Uterine smooth muscle cell (primary cell): ENCODE measurements around the gene TNP1. TPM values are rescaled to one million over a fixed set of nuclear protein-coding genes. Genes with fewer than 3 reads are reported as not detected.

Source experiments
- total RNA-seq: library from RNA; depleted of rRNA; stranded (reverse); fragments of >200 nt; gene quantifications from 2 replicates; pipeline ENCODE4 v1.2.3, GENCODE V29; 2014

The TNP1 gene
- total RNA-seq, result not detected in 2 replicates

GRCh38 chr2:216859944-216860343 is at the start of gene TNP1:
TNP1 (minus strand) TSS chr2:216860064; CDS start chr2:216860034, 30 bp downstream.

Other genes starting within 250 kb of the TNP1 start
- 119 and 136 TPM in 2 replicates for gene IGFBP2, start 226.6 kb downstream of the TNP1 start, total RNA-seq
- gene IGFBP5, start 164.5 kb downstream of the TNP1 start, total RNA-seq, result 201 and 731 TPM in 2 replicates